ENCODE results near the gene KMT2B. TPM values are rescaled to one million over a fixed set of nuclear protein-coding genes. Genes with fewer than 3 reads are reported as not detected.

The KMT2B gene
- total and polyA plus RNA-seq, 12 donors: 6.6 to 97.3 (median 22.6) TPM

GRCh38 chr19:35754370-35755130 is 36.7 kb downstream of the KMT2B start:
- WGBS, 4 donors: 76 to 81% (median 80%) methylated on average over 11 to 13 of the region's 13 CpGs
- H3K4me1 ChIP-seq (replicated peaks in 1 of 2): peaks cover 33 to 37% of the 10 kb centered on the region in 2 donors
- peaks cover 0 to 24% of the 10 kb centered on the region in 2 donors for H3K36me3 ChIP-seq (replicated peaks in 1 of 2)
- TF ChIP-seq POLR2A (IDR thresholded peaks at IDR 0.05) (no peak), CTCF (IDR thresholded peaks at IDR 0.05) (no peak)
- no peaks in the 10 kb centered on the region for H3K27me3 ChIP-seq
- peak in 2 of 7 donors; percentile 30 to 33 for DNase-seq
- peak overlapping the region in 1 of 4 donors; percentile 79 for H3K4me3 ChIP-seq
- no peaks in the 10 kb centered on the region for H3K9me3 ChIP-seq (replicated peaks in 1 of 3)
- intact Hi-C loops (cut with DNase I): no loop called here
- peak overlapping the region; percentile 65 to 97 (median 96) for H3K27ac ChIP-seq

- Histone ChIP-seq H3K36me3 (replicated peaks in 1 of 2) (peaks cover 0 to 24% of the 10 kb centered on the region in 2 donors), H3K4me3 (peak overlapping the region in 1 of 4 donors; percentile 79), H3K27ac (peak overlapping the region; percentile 65 to 97 (median 96)), H3K4me1 (replicated peaks in 1 of 2) (peaks cover 31 to 33% of the 10 kb centered on the region in 2 donors), H3K9me3 (replicated peaks in 1 of 3) (no peaks in the 10 kb centered on the region), H3K27me3 (no peaks in the 10 kb centered on the region)
- 25 to 49% (median 27%) methylated on average over 11 to 17 of the region's 17 CpGs for WGBS, 4 donors
- no peak for DNase-seq
- intact Hi-C loops (cut with DNase I): no loop called here
- TF ChIP-seq CTCF (IDR thresholded peaks at IDR 0.05) (no peak), POLR2A (IDR thresholded peaks at IDR 0.05) (no peak)
These were observed 37.3 kb downstream of the KMT2B start for GRCh38 chr19:35755131-35755549.

- peaks cover 0 to 24% of the 10 kb centered on the region in 2 donors for H3K36me3 ChIP-seq (replicated peaks in 1 of 2)
- no peaks in the 10 kb centered on the region for H3K9me3 ChIP-seq (replicated peaks in 1 of 3)
- H3K27me3 ChIP-seq: no peaks in the 10 kb centered on the region
- intact Hi-C loops (cut with DNase I): no loop called here
- WGBS, 4 donors: 7 to 19% (median 14%) methylated on average over 17 to 74 of the region's 74 CpGs
- TF ChIP-seq CTCF (IDR thresholded peaks at IDR 0.05) (no peak), POLR2A (IDR thresholded peaks at IDR 0.05) (peak in 1 of 2 donors; percentile 64)
- peak overlapping the region; percentile 91 to 97 (median 96) for H3K27ac ChIP-seq
- H3K4me3 ChIP-seq: peak overlapping the region in 2 of 4 donors; percentile 23 to 79
- peaks cover 30 to 33% of the 10 kb centered on the region in 2 donors for H3K4me1 ChIP-seq (replicated peaks in 1 of 2)
- peak; percentile 89 to 94 (median 91) for DNase-seq
These were observed 38.0 kb downstream of the KMT2B start for GRCh38 chr19:35755550-35756376.
